K562 (cell line): Measurements from ENCODE around the gene BORA. TPM values are rescaled to one million over a fixed set of nuclear protein-coding genes. Genes with fewer than 3 reads are reported as not detected.
A peak's percentile ranks its signal among the peaks of the same experiment; 100 is the strongest.

ENCODE experiments used
- ATAC-seq: fragments of 200-7000 bp; cut with Tn5 transposase; 3 replicates; pipeline ENCODE4 v1.9.1; 2020; ENCODE audit warnings: moderate library complexity
- BruUV-seq: library from RNA; stranded (reverse); fragments of 400-500 nt; replicated peaks from 2 replicates; lab custom pipeline; 2021; lab: Mats Ljungman, UMichigan
- CTCF ChIA-PET: fragments of 300-600 bp; formaldehyde crosslinking; extraction: SDS; loops from one replicate; lab custom pipeline; 2021; ENCODE audit warnings: low intra/inter-chr PET ratio; lab: Yijun Ruan, JAX
- POLR2A ChIA-PET: fragments of 300-600, 350-650 bp; sonication (Branson Sonifier 250); formaldehyde crosslinking; extraction: SDS; loops from one replicate; lab custom pipeline; 2021; ENCODE audit warnings: antibody characterized with exemption, inconsistent platforms; lab: Yijun Ruan, JAX
- DNase-seq, 4 experiments: peaks; one replicate each; pipeline versions ENCODE4 v3.0.0 to v3.0.0-alpha.2; 2011 to 2018; ENCODE audit warnings: low spot score in 3 of 4, mixed read lengths in 3 of 4; ENCODE audit errors: extremely low read depth in 1 of 4
- FAIRE-seq: peaks from 2 replicates; lab custom pipeline; 2011; peaks lifted over from hg19 to GRCh38; lab: Jason Lieb, UNC
- H2AFZ ChIP-seq: 2 replicates; pipeline ENCODE4 v1.6.0; 2011; ENCODE audit warnings: low read depth, low read length, control low read depth, inconsistent platforms
- H3K27ac ChIP-seq: fragments of 200-600 bp; 3 replicates; pipeline ENCODE4 v1.8.0; 2011; ENCODE audit warnings: low read depth, mild to moderate bottlenecking, control low read depth, inconsistent platforms, low read length, moderate library complexity, mixed read lengths; ENCODE audit errors: extremely low read depth
- H3K27me3 ChIP-seq, 2 experiments: fragments of 300-600 bp in 1 of 2; 2 replicates in 1 of 2; 3 replicates in 1 of 2; pipeline versions ENCODE4 v1.6.0 to v1.8.0; 2011; ENCODE audit warnings: inconsistent platforms in 2 of 2, low read length in 2 of 2, mild to moderate bottlenecking in 1 of 2, mixed read lengths in 1 of 2, moderate library complexity in 1 of 2; ENCODE audit not compliant: control insufficient read depth in 2 of 2, insufficient read depth in 2 of 2
- H3K36me3 ChIP-seq: fragments of 300-600 bp; 3 replicates; pipeline ENCODE4 v1.8.0; 2011; ENCODE audit warnings: mild to moderate bottlenecking, low read length, inconsistent platforms; ENCODE audit not compliant: control insufficient read depth, insufficient read depth
- H3K4me1 ChIP-seq, 2 experiments: fragments of 200-600 bp in 1 of 2; replicated peaks in 1 of 2; 2 replicates in 1 of 2; 3 replicates in 1 of 2; pipeline versions ENCODE4 v1.5.1 to v1.8.0; 2011; ENCODE audit warnings: inconsistent platforms in 2 of 2, low read length in 2 of 2, mild to moderate bottlenecking in 1 of 2, mixed read lengths in 1 of 2, moderate library complexity in 1 of 2; ENCODE audit not compliant: control insufficient read depth in 2 of 2, insufficient read depth in 2 of 2
- H3K4me2 ChIP-seq: 2 replicates; pipeline ENCODE4 v1.6.1; 2011; ENCODE audit warnings: low read length, control low read depth, inconsistent platforms, mixed read lengths; ENCODE audit not compliant: insufficient read depth
- H3K4me3 ChIP-seq: fragments of 200-600 bp; sonication (generic), shearing (Covaris generic); 2 replicates; pipeline ENCODE4 v1.5.1; 2016; ENCODE audit warnings: control low read depth, inconsistent platforms
- H3K79me2 ChIP-seq: fragments of 200-600 bp; 3 replicates; pipeline ENCODE4 v1.8.0; 2011; ENCODE audit warnings: low read length, inconsistent platforms; ENCODE audit not compliant: control insufficient read depth, insufficient read depth
- H3K9ac ChIP-seq, 2 experiments: 2 replicates each; pipeline versions ENCODE4 v1.6.0 to v1.6.1; 2011; ENCODE audit warnings: low read depth in 2 of 2, low read length in 2 of 2, control low read depth in 1 of 2, inconsistent platforms in 1 of 2, mild to moderate bottlenecking in 1 of 2, mixed read lengths in 1 of 2; ENCODE audit not compliant: insufficient read depth in 1 of 2
- H3K9me1 ChIP-seq: one replicate; pipeline ENCODE4 v1.6.0; 2011; ENCODE audit warnings: inconsistent platforms, mild to moderate bottlenecking, low read length, moderate library complexity; ENCODE audit not compliant: control insufficient read depth, insufficient read depth
- H3K9me3 ChIP-seq: replicated peaks from 2 replicates; pipeline ENCODE4 v1.5.1; 2011; ENCODE audit warnings: low read depth, low read length, inconsistent platforms; ENCODE audit not compliant: control insufficient read depth, insufficient read depth
- H4K20me1 ChIP-seq: replicated peaks from 2 replicates; pipeline ENCODE4 v1.6.1; 2011; ENCODE audit warnings: low read length, inconsistent platforms, mixed read lengths; ENCODE audit not compliant: control insufficient read depth, insufficient read depth
- GATAD2B ChIP-seq: fragments of 450-650 bp; IDR thresholded peaks from 2 replicates; pipeline ENCODE4 v1.6.1; 2017; ENCODE audit warnings: mild to moderate bottlenecking, borderline replicate concordance
- ILF3 ChIP-seq: fragments of 450-650 bp; IDR thresholded peaks from 2 replicates; pipeline ENCODE4 v1.6.1; 2018; ENCODE audit warnings: antibody characterized with exemption, mild to moderate bottlenecking, moderate library complexity, borderline replicate concordance
- WGBS: fragments of 100-300 bp; shearing (Covaris generic); methylation state at CpG from one replicate; pipeline ENCODE4 v1.1.6; 2016; ENCODE audit warnings: low coverage, mixed read lengths; ENCODE audit not compliant: insufficient coverage; ENCODE audit errors: missing lambda C conversion rate; 5-methylcytosine and 5-hydroxymethylcytosine counted together
- in situ Hi-C: fragments of 300-500 bp; cut with MboI; formaldehyde crosslinking; loops from 4 replicates; pipeline ENCODE4 v1.15.0; 2018; ENCODE audit warnings: inconsistent platforms, mixed read lengths
- intact Hi-C: fragments of 100-400 bp; cut with micrococcal nuclease; formaldehyde crosslinking; loops from 2 replicates; pipeline ENCODE4 v1.14.2; 2022
- polyA plus RNA-seq, 8 experiments: library from polyadenylated mRNA; depleted of rRNA in 4 of 8; stranded (reverse) in 5 of 8; unstranded in 3 of 8; fragments of >200 nt; fragmentation: Nextera tagmentation in 2 of 8; fragmentation: Illumina TruSeq in 1 of 8; extraction: Ambion mirVana in 2 of 8; extraction: Trizol in 1 of 8; gene quantifications; 2 replicates each; pipeline versions ENCODE4 v1.2.1 to v1.2.3, GENCODE V29; 2011 to 2014; ENCODE audit warnings: inconsistent platforms in 1 of 8, missing spikeins in 1 of 8
- total RNA-seq, 7 experiments: library from RNA; depleted of rRNA in 6 of 7; stranded (reverse); fragments of >200 nt in 6 of 7; fragmentation: Illumina TruSeq in 2 of 7; extraction: Trizol in 2 of 7; gene quantifications; 2 replicates each; pipeline versions ENCODE4 v1.2.1 to v1.2.3, GENCODE V29; 2011 to 2021; ENCODE audit warnings: low replicate concordance in 1 of 7
- TF ChIP-seq, protein P1 (sequence below): fragments of 250-450 bp; sonication (Bioruptor Pico); IDR thresholded peaks from 2 replicates; pipeline ENCODE4 v1.4.0; 2020
- TF ChIP-seq, protein P2 (sequence below): fragments of 450-650 bp; IDR thresholded peaks from 2 replicates; pipeline ENCODE4 v1.6.1; 2018; ENCODE audit warnings: mild to moderate bottlenecking, low read depth; ENCODE audit not compliant: partially characterized antibody
- TF ChIP-seq, protein P3 (sequence below): sonication (generic); formaldehyde crosslinking; IDR thresholded peaks from 2 replicates; pipeline ENCODE4 v1.8.0; 2022; ENCODE audit warnings: missing genetic modification reagents, mild to moderate bottlenecking, moderate library complexity, borderline replicate concordance
- TF ChIP-seq, protein P4 (sequence below): fragments of 450-650 bp; IDR thresholded peaks from one replicate; pipeline ENCODE4 v1.6.1; 2018; ENCODE audit warnings: mild to moderate bottlenecking, moderate library complexity; ENCODE audit not compliant: partially characterized antibody

Gene BORA
- total and polyA plus RNA-seq, 9 of the 15 experiments (the other 6 are each of a cell fraction or from before 2014, with no cell fraction given) = 12.4 to 21.5 (median 18.2) TPM

DNA sequence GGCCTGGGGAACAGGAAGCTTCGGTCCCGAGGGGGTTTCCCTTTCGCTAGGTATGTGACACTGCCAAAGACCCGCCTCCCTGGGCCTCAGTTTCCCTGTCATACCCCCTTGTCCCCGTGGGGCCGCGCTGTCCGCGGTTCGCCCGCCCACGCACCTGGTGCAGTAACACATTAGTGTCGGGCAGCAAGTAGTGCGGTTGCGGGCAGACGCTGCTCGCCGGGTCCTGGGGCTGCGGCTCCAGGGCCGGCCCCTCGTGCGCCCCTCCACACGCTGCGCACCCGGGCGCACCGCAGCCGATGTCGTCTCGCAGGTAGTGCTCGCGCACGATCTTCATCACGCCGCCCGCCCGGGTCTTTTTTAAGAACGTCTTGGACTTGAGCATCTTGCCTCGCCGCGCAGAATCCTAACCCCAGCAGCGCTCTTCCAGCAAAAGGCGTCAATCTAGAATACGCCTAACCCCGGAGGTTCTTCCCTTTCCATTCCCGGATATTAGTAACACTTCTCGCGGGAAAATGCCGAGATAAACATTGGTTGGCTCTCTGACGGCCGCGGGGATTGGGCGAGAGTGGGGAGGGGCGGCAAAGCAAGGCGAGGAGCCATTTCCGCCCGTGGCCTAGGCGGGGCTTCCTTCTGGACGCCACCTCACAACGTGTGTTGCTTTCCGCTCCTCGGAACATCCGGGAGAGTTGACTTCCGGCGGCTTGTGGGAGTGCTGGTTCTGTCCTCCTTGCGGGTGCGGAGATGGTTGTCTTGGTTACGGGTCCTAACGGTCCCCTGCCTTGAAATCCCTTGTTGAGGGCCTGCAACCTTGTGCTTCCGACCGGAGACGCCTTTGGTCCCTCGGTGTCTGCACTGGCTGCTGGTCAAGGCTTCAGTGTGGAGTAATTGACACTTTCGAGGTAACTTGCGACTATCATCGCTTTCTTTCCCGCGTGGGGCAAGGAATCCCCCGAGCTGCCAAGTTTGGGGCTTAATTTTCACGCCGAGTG, 54.0 kb downstream of the BORA start, which contains the start of the genes DIS3 and PIBF1:
DIS3 (minus strand) TSS at position 450 of the 989 bp plus-strand sequence; CDS start at position 382, 68 bp downstream.
PIBF1 (plus strand) TSS at position 683 of the 989 bp plus-strand sequence. CDS start 1,337 bp downstream, outside the sequence.
- Histone ChIP-seq H3K36me3 (peaks cover 52% of the 10 kb centered on the region), H3K79me2 (peaks cover 92% of the 10 kb centered on the region), H4K20me1 (no peaks in the 10 kb centered on the region), H2AFZ (peak within 1 kb of the TSS; percentile 92), H3K9me3 (no peaks in the 10 kb centered on the region), H3K27me3 (no peaks in the 10 kb centered on the region), H3K9ac (peak within 1 kb of the TSS; percentile 87 to 95), H3K4me2 (peak within 1 kb of the TSS; percentile 92), H3K9me1 (no peaks in the 10 kb centered on the region), H3K4me3 (peak within 1 kb of the TSS; percentile 95), H3K4me1 (peaks cover 2 to 3% of the 10 kb centered on the region in 2 experiments; a peak in 4 of 5 replicates), H3K27ac (peak within 1 kb of the TSS; percentile 92)
- intact Hi-C loops = loop anchor here (2.0 kb wide), 1 partner anchor 55 kb away; the partner anchor contains the start of genes BORA and MZT1
- FAIRE-seq = peak; percentile 100
- ATAC-seq = peak; percentile 97
- CTCF ChIA-PET = no interaction called here
- BruUV-seq = TSS peak; percentile 57
- in situ Hi-C loops = no loop called here
- peak; percentile 81 to 96 (median 87) for DNase-seq
- POLR2A ChIA-PET = no interaction called here
- WGBS = under 1% methylated on average over 39 of the region's 81 CpGs
- TF ChIP-seq, protein P1, sequence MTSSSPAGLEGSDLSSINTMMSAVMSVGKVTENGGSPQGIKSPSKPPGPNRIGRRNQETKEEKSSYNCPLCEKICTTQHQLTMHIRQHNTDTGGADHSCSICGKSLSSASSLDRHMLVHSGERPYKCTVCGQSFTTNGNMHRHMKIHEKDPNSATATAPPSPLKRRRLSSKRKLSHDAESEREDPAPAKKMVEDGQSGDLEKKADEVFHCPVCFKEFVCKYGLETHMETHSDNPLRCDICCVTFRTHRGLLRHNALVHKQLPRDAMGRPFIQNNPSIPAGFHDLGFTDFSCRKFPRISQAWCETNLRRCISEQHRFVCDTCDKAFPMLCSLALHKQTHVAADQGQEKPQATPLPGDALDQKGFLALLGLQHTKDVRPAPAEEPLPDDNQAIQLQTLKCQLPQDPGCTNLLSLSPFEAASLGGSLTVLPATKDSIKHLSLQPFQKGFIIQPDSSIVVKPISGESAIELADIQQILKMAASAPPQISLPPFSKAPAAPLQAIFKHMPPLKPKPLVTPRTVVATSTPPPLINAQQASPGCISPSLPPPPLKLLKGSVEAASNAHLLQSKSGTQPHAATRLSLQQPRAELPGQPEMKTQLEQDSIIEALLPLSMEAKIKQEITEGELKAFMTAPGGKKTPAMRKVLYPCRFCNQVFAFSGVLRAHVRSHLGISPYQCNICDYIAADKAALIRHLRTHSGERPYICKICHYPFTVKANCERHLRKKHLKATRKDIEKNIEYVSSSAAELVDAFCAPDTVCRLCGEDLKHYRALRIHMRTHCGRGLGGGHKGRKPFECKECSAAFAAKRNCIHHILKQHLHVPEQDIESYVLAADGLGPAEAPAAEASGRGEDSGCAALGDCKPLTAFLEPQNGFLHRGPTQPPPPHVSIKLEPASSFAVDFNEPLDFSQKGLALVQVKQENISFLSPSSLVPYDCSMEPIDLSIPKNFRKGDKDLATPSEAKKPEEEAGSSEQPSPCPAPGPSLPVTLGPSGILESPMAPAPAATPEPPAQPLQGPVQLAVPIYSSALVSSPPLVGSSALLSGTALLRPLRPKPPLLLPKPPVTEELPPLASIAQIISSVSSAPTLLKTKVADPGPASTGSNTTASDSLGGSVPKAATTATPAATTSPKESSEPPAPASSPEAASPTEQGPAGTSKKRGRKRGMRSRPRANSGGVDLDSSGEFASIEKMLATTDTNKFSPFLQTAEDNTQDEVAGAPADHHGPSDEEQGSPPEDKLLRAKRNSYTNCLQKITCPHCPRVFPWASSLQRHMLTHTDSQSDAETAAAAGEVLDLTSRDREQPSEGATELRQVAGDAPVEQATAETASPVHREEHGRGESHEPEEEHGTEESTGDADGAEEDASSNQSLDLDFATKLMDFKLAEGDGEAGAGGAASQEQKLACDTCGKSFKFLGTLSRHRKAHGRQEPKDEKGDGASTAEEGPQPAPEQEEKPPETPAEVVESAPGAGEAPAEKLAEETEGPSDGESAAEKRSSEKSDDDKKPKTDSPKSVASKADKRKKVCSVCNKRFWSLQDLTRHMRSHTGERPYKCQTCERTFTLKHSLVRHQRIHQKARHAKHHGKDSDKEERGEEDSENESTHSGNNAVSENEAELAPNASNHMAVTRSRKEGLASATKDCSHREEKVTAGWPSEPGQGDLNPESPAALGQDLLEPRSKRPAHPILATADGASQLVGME (CRISPR knock-in tag) = no peak
- TF ChIP-seq GATAD2B = no peak
- TF ChIP-seq, protein P2, sequence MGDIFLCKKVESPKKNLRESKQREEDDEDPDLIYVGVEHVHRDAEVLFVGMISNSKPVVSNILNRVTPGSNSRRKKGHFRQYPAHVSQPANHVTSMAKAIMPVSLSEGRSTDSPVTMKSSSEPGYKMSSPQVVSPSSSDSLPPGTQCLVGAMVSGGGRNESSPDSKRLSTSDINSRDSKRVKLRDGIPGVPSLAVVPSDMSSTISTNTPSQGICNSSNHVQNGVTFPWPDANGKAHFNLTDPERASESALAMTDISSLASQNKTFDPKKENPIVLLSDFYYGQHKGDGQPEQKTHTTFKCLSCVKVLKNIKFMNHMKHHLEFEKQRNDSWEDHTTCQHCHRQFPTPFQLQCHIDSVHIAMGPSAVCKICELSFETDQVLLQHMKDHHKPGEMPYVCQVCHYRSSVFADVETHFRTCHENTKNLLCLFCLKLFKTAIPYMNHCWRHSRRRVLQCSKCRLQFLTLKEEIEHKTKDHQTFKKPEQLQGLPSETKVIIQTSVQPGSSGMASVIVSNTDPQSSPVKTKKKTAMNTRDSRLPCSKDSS = no peak
- TF ChIP-seq, protein P3, sequence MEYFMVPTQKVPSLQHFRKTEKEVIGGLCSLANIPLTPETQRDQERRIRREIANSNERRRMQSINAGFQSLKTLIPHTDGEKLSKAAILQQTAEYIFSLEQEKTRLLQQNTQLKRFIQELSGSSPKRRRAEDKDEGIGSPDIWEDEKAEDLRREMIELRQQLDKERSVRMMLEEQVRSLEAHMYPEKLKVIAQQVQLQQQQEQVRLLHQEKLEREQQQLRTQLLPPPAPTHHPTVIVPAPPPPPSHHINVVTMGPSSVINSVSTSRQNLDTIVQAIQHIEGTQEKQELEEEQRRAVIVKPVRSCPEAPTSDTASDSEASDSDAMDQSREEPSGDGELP (CRISPR knock-in tag) = peak; percentile 77
- no peak; the same call in 1 of the 2 replicates for TF ChIP-seq ILF3
- TF ChIP-seq, protein P4, sequence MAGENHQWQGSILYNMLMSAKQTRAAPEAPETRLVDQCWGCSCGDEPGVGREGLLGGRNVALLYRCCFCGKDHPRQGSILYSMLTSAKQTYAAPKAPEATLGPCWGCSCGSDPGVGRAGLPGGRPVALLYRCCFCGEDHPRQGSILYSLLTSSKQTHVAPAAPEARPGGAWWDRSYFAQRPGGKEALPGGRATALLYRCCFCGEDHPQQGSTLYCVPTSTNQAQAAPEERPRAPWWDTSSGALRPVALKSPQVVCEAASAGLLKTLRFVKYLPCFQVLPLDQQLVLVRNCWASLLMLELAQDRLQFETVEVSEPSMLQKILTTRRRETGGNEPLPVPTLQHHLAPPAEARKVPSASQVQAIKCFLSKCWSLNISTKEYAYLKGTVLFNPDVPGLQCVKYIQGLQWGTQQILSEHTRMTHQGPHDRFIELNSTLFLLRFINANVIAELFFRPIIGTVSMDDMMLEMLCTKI = no peak
